ENCODE measurements around the gene COL16A1. TPM values are rescaled to one million over a fixed set of nuclear protein-coding genes. Genes with fewer than 3 reads are reported as not detected.

Gene COL16A1
- total and polyA plus RNA-seq, 2 of the 13 experiments (the other 11 are each of a cell fraction or from before 2014, with no cell fraction given): 4.3 to 12.2 TPM

- peak; percentile 99 for FAIRE-seq
- H3K9ac ChIP-seq (ENCODE audit: insufficient read depth, low read depth, low read length): peak overlapping the region; percentile 31
- CTCF ChIA-PET (ENCODE audit: low intra/inter-chr PET ratio, low total read pairs): interaction anchor here (1.5 kb wide), 1 partner anchor 14 kb away, joined by 3 read pairs; no protein-coding TSS in a partner anchor
- TF ChIP-seq, protein P1, sequence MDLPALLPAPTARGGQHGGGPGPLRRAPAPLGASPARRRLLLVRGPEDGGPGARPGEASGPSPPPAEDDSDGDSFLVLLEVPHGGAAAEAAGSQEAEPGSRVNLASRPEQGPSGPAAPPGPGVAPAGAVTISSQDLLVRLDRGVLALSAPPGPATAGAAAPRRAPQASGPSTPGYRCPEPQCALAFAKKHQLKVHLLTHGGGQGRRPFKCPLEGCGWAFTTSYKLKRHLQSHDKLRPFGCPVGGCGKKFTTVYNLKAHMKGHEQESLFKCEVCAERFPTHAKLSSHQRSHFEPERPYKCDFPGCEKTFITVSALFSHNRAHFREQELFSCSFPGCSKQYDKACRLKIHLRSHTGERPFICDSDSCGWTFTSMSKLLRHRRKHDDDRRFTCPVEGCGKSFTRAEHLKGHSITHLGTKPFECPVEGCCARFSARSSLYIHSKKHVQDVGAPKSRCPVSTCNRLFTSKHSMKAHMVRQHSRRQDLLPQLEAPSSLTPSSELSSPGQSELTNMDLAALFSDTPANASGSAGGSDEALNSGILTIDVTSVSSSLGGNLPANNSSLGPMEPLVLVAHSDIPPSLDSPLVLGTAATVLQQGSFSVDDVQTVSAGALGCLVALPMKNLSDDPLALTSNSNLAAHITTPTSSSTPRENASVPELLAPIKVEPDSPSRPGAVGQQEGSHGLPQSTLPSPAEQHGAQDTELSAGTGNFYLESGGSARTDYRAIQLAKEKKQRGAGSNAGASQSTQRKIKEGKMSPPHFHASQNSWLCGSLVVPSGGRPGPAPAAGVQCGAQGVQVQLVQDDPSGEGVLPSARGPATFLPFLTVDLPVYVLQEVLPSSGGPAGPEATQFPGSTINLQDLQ (CRISPR knock-in tag; IDR thresholded peaks at IDR 0.05): peak; percentile 64; the same call in 1 of the 2 replicates
- TF ChIP-seq, protein P2, sequence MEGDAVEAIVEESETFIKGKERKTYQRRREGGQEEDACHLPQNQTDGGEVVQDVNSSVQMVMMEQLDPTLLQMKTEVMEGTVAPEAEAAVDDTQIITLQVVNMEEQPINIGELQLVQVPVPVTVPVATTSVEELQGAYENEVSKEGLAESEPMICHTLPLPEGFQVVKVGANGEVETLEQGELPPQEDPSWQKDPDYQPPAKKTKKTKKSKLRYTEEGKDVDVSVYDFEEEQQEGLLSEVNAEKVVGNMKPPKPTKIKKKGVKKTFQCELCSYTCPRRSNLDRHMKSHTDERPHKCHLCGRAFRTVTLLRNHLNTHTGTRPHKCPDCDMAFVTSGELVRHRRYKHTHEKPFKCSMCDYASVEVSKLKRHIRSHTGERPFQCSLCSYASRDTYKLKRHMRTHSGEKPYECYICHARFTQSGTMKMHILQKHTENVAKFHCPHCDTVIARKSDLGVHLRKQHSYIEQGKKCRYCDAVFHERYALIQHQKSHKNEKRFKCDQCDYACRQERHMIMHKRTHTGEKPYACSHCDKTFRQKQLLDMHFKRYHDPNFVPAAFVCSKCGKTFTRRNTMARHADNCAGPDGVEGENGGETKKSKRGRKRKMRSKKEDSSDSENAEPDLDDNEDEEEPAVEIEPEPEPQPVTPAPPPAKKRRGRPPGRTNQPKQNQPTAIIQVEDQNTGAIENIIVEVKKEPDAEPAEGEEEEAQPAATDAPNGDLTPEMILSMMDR (CRISPR knock-in tag; IDR thresholded peaks at IDR 0.05): no peak
- TF ChIP-seq KLF13 (CRISPR knock-in tag; IDR thresholded peaks at IDR 0.05) (no peak), XRCC5 (optimal IDR thresholded peaks at IDR 0.05; ENCODE audit: low read length) (peak; percentile 82), KAT8 (CRISPR knock-in tag; IDR thresholded peaks at IDR 0.05) (peak; percentile 68), ZNF691 (CRISPR knock-in tag; IDR thresholded peaks at IDR 0.05; ENCODE audit: borderline replicate concordance, low read depth) (peak; percentile 75; the same call in 1 of the 2 replicates), SPEN (CRISPR knock-in tag; IDR thresholded peaks at IDR 0.05; ENCODE audit: low read depth) (0 out of 2 replicates have a peak, but pooled peaks have one; percentile 53), RERE (CRISPR knock-in tag; IDR thresholded peaks at IDR 0.05; ENCODE audit: low read depth) (peak; percentile 68; the same call in 1 of the 2 replicates)
- TF ChIP-seq, protein P3, sequence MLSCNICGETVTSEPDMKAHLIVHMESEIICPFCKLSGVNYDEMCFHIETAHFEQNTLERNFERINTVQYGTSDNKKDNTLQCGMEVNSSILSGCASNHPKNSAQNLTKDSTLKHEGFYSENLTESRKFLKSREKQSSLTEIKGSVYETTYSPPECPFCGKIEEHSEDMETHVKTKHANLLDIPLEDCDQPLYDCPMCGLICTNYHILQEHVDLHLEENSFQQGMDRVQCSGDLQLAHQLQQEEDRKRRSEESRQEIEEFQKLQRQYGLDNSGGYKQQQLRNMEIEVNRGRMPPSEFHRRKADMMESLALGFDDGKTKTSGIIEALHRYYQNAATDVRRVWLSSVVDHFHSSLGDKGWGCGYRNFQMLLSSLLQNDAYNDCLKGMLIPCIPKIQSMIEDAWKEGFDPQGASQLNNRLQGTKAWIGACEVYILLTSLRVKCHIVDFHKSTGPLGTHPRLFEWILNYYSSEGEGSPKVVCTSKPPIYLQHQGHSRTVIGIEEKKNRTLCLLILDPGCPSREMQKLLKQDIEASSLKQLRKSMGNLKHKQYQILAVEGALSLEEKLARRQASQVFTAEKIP (CRISPR knock-in tag; IDR thresholded peaks at IDR 0.05; ENCODE audit: borderline replicate concordance): no peak
Measured at GRCh38 chr1:31701091-31701736, 2.6 kb downstream of the COL16A1 start.

More at GRCh38 chr1:31701091-31701736, 2.6 kb downstream of the COL16A1 start:
- H3K4me1 ChIP-seq (ENCODE audit: insufficient read depth, low read length): peaks cover 59% of the 10 kb centered on the region
- intact Hi-C loops (cut with micrococcal nuclease; ENCODE audit: unreplicated experiment): no loop called here
- H3K27ac ChIP-seq (ENCODE audit: extremely low read length, insufficient read depth, low read length): peak overlapping the region; percentile 68
- WGBS (ENCODE audit: low lambda C conversion rate): 26% methylated on average over 10 of the region's 10 CpGs
- no peak overlapping the region for H2AFZ ChIP-seq (ENCODE audit: low read length)
- H3K4me2 ChIP-seq (ENCODE audit: low read depth, low read length): peak overlapping the region; percentile 56
- POLR2A ChIA-PET: interaction anchor here (0.7 to 3.0 kb wide), 8 partner anchors 14 to 57 kb away, joined by 3 to 43 read pairs (median 4); partner anchors contain the start of gene PEF1
- no peaks in the 10 kb centered on the region for H3K27me3 ChIP-seq (ENCODE audit: control insufficient read depth in 1 of 2, insufficient read depth in 2 of 2, low read length in 2 of 2)
- H3K79me2 ChIP-seq (ENCODE audit: insufficient read depth, low read length): no peaks in the 10 kb centered on the region
- ATAC-seq: peak; percentile 67
- H3K4me3 ChIP-seq (replicated peaks in 1 of 3; ENCODE audit: insufficient read depth in 1 of 3, low read depth in 2 of 3, low read length in 3 of 3): peak overlapping the region in 1 of 3 experiments; percentile 42; a peak in 2 of 6 replicates
- H4K20me1 ChIP-seq (ENCODE audit: insufficient read depth, low read length): no peaks in the 10 kb centered on the region
- H3K9me3 ChIP-seq (ENCODE audit: low read length): no peaks in the 10 kb centered on the region
- DNase-seq (ENCODE audit: low spot score): peak; percentile 97
- no peaks in the 10 kb centered on the region; a peak in 2 of 5 replicates for H3K36me3 ChIP-seq (replicated peaks in 1 of 2; ENCODE audit: control insufficient read depth in 1 of 2, insufficient read depth in 2 of 2, low read length in 2 of 2)
- in situ Hi-C loops (cut with HindIII; ENCODE audit: extremely low pct_ligation_motif_present, low pct_unique_long_range_greater_than_20kb): loop anchor here (5.0 kb wide), 1 partner anchor 34 kb away; no protein-coding TSS in a partner anchor
- BruUV-seq (replicated peaks): TSS peak; percentile 84
